Germinal center (tissue), 1 donor: ENCODE data around the gene NTN4.
"Not testable (repeated sequence)": the region's sequence is repeated elsewhere in the genome, so short reads cannot be mapped to it uniquely, and the experiment has no call there.

Experiments used
- DNase-seq: peaks from one replicate; pipeline ENCODE4 v3.0.0; 2012; ENCODE audit warnings: mixed read lengths, low spot score

Gene NTN4

DNA sequence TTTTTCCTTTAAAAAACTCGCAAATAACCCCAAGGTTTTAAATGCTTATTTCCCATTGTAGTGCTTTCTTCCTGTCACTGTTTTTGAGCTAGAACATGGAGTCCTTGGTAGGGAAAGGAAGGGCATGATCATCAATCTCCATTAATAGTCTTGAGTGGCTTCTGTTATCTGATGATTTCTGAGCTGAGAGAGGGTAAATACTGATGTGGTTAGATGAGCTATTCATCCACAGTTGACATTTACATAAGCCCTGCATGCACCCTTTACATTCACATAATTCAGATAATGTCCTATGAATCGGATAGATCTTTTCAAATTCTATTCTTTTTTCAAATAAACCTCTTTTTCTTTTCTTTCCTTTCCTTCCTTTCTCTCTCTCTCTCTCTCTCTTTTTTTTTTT is 81.4 kb downstream of the NTN4 start:
- DNase-seq = no peak

DNA sequence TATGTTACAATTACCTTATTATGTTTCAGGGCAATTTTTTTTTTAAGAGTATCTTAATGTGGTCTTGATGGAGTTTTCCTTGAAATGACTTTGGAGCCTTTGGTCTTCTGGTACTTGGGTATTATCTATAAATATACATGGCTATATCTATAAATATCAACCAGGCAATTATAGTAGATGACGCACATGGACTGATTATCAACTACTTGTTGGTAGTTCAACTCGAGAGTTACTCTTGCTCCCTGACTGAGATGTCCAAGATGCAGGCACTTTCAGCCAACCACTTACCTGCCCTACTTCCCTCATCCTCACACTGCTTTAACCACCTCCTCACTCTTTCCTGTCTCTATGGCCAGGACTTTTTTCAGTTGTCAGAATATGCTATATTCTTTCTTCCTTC is 85.4 kb downstream of the NTN4 start:
- no peak for DNase-seq

DNA sequence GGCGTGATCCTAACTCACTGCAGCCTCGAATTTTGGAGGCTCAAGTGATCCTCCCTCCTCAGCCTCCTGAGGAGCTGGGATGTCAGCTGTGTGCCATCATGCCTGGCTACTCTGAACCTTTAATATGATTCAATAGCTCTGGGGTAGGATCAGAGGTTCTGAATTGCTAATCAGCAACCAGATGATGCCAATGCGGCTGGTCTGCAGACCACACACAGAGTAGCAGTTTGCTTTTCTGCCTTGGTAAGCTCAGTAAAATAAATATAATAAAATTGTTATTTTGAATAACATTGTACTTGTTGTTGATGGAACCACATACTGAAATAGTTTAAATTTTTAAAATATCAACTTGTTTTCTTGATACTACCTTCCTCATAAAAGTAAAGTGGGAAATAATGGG is 86.6 kb downstream of the NTN4 start:
- DNase-seq = no peak

DNA sequence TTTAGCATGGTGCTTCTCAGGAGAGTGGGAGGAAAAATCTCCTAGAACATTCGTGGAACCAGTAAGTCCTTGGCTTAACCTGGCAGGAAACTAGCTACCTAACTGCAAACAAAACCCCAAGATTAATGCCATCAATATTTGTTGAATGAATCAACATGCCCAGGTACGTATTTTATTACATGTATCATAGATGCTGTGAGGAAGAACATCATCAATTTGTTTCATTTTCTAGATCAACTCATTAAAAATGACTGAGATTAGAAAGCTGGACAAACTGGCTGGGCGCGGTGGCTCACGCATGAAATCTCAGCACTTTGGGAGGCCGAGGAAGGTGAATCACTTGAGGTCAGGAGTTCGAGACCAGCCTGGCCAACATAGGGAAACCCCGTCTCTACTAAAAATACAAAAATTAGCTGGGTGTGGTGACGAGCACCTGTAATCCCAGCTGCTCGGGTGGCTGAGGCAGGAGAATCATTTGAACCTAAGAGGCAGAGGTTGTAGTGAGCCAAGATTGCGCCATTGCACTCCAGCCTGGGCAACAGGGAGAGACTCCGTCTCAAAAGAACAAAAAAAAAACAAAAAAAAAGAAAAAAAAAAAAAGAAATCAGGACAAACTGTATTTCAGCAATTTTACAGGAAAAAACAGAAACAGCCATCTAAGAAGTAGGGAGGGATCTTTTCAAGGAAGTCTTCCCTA is 88.7 kb downstream of the NTN4 start:
- DNase-seq = no peak

DNA sequence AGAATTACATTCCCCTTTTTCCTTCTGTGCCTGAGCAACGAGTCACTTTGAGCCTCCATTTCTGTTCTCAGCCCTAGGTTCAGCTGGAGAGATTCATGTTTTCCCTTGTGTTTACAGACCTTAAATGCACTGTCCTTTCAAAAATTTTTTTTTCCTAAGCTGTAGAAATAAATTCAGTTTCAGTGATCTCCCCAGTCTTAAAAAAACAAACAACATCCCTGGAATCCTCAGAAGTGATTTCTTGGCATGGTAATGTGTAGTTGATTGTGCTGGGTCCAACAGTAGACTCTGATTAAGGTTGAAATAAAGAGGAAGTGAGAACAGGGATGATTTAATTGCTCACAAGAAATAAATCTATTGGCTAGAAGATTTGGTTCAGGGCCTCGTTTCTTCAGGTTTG is 89.3 kb downstream of the NTN4 start:
- DNase-seq = no peak

DNA sequence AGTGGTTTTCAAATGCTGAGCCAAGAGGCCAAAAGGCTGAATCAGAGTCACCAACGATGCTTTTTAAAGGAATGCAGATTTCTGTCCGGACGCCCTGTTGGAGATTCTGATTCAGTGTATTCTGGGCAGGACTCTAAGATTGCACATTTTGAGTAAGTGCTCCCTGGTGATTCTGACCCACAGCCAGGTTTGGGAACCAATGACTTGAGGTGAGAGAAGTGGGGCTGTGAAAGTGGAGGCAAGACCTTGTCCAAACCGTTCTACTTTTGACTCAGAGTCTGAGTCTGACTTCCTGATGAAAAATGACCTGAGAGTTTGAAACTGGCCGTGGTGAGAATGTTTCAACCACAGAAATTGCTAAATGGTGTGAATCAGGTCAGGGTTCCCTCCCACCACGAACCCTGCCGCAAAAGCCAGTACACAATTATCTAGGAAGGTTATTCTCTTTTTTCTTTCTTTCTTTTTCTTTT is 90.2 kb downstream of the NTN4 start:
- DNase-seq = no peak

DNA sequence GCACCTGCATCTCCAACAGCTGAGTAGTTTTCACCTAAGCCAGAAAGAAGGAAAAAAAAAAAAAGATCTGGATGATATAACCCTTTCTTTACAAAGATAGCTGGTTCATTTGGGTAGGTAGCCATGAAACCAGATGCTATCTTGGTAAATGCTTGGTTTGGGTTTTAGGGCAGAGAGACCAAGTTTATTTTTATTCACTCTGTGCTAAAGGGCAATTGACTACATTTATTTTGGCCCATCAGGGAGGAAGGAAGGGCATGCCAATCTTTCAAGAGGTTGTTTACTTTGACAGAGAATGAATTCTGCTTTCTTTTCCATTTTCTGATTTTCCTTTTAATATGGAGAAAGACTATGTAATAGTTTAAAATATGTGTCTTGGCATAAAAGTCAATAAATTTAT is 91.0 kb downstream of the NTN4 start:
- no peak for DNase-seq

DNA sequence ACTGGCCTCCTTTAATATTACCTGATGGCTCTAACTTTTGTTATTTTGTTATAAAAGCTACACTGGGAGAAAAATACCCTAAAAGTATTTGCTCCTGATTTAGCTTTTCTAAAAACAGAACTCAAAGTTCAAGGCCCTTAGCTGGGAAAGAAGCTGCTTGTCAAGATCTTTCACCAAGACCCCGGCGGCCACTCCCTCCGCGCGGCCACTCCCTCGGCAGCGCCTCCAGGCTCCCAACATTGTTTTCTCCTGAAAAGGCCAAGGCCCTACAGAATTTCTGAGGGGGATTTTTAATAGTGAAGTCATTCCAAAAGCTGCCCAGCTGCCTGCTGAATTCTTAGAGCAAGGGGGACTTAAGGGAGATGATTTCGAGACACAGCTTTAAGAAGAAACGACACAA is 96.4 kb downstream of the NTN4 start:
- DNase-seq = no peak

DNA sequence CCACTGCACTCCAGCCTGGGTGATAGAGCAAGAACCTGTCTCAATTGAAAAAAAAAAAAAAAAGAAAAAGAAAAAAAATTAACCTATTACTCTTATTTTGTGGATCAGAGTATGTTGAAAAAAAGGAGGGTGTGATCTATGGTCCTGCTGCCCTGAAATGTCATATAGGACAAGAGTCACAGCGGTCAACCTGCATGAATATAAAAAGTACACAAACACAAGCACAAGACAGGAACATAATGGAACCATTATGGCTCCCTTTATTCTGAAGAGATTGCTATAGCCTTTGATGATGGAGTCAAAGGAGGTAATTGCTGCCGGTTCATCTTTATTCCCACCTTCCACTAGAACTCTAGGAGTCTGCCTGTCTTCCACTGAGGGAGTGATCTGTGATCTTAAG is 96.9 kb downstream of the NTN4 start:
- DNase-seq = no peak

DNA sequence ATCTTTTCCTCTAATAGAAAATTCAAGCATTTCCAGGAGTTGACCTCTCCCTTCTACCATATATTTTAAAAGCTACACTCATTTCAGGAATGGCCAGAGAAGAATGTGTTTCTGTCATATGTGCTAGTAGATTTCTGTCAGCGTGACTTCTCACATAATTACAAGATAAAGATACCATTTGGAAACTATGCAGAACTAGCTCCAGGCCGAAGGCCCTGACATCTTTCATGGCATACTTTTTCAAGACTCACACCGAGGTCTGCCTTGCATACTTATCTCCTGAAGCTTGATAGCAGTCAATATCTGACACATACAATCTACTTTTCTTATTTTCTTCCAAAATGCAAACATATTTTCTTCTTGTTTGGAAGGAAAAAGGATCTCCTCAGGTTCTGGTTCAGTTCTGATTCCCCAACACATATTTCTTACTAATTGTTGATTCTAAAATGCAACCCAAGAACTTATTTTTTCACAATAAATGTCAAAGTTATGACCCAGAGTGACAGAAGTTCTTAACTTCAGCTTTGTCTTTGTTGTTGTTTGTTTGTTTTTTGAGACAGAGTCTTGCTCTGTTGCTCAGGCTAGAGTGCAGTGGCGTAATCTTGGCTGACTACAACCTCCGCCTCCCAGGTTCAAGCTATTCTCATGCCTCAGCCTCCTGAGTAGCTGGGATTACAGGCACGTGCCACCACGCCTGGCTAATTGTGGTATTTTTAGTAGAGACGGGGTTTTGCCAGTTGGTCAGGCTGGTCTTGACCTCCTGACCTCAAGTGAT is 99.5 kb downstream of the NTN4 start:
- DNase-seq = no peak

DNA sequence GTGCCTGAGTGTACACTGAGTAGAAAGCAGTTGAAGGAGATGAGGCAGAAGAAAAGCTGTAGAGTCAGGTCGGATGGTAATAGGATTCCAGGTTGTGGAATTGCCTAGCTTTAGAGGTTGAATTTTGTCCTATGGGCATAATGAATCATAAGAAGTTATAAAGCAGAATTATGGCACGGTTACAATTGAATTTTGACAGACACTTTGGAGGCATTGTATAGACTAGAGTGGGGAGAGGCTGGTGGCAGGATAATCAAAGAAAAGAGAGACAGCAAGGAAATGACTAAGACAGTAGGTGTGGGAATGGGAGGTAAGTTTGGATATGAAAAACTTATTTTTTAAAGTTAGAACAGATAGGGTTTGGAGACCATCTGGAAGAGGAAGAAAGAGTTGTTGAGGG is 102.6 kb downstream of the NTN4 start:
- no peak for DNase-seq

DNA sequence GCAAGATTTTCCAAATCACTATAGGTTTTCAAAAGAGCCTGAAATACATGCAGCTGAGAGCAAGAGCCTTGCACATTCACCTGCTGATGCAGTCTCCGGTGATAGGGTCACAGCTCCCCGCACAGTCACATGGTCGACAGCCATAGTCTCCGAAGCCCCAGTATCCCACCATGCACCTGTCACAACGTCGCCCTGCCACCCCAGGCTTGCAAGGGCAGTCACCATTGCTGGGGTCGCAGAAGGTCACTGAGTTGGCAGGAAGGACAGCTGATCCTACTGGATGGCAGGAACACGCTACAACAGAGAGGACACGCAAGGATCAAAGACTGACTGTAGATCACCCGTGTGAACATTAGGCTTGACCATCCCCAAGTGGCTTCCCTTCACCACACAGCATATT is 107.1 kb downstream of the NTN4 start:
- DNase-seq = no peak

DNA sequence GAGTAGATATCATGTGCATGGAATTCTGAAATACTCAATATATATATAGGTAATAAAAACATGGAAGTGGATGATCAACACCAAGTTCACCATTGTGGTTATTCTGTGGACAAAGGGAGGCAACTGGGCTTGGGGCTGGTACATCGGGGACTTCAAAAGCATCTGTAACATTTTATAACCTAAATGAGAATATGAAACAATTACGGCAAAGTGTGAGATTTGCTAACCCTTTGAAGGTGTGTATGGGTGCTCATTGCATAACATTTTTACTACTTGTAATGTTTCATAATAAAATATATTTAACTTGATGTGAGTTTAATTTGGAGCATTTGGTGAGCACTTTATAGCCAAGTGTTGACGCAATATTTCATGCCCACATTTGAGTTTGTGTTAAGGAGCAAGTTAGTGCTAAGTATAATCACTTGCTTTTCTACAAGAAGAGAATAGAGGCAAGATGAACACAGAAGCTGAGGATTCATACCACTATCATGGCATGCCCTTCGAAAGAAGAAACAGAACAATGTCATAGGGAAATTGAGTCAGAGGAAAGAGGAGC is 109.3 kb downstream of the NTN4 start:
- no peak for DNase-seq

DNA sequence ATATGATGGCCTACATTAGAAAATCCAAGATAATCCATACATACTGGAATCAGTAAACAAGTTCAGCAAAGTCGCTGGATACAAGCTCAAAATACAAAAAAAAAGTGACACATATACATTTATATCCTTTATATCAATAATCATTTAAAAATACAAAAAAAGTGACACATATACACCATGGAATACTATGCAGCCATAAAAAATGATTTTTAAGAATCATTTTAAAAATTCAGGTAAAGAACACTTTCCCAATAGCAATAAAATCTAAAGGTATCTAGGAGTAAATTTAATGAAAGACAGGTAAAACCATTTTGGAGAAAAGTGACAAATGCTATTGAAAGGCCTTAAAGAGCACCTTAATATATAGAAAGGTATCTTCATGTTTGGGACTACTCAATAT is 111.9 kb downstream of the NTN4 start:
- DNase-seq = no peak

DNA sequence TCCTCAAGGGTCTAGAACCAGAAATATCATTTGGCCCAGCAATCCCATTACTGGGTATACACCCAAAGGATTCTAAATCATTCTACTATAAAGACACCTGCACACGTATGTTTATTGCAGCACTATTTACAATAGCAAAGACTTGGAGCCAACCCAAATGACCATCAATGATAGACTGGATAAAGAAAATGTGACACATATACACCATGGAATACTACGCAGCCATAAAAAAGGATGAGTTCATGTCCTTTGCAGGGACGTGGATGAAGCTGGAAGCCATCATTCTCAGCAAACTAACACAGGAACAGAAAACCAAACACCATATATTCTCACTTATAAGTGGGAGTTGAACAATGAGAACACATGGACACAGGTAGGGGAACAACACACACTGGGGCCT is 112.8 kb downstream of the NTN4 start:
- not testable (repeated sequence) for DNase-seq

DNA sequence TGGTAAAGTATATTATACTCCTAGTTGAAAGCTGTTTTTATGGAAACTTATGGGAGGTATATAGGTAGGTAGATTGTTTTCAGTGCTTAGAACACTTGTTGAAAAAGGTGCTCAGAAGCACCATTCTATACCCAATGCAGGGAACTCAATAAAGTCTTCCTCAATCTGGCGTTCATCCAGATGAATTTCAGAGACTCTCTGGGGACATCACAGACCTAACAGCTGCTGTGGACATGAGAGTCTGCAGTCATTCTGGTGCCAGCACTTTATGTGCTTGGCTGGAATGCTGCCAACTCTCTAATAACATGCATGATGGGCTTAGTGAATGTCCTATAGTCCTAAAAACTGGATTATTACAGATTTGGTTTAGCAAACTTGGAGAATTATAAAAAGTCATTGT is 115.9 kb downstream of the NTN4 start:
- no peak for DNase-seq

DNA sequence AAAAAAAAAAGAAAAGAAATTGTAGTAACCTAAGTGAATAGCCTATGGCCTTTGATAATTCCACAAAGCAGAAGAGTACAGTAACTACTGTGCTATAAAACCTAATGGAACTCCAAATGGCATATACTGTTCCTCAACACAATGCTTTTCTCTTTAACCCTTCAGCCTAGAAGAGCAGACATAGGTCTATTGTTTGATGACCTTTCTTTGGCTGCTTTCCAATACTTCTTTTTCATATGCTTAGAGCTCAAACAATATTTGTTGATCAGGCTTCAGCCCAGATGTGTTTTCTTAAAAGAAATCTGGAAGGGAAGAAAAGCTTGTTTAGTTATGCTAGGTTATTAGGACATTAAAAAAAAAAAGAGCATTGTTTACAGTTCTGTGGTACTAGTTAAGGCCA is 116.4 kb downstream of the NTN4 start:
- DNase-seq = no peak

DNA sequence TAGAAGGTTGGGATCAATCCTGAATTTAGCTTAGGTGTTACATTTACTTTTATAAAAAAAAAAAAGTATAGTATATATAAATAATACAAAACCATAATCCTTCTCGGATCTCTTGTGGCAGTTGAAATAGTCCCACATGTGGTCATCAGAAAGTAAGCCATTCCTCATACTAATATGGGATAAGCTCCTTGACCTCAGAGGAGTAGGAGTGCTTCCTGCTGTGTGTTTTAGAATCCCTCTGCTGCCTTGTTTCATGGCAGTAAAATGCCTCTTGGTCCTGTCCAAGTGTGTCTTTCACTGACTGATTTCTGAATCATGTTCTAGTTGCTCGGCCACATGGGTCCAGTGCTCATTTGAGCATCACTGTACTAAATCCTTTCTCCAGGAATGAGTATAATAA is 117.0 kb downstream of the NTN4 start:
- no peak for DNase-seq

DNA sequence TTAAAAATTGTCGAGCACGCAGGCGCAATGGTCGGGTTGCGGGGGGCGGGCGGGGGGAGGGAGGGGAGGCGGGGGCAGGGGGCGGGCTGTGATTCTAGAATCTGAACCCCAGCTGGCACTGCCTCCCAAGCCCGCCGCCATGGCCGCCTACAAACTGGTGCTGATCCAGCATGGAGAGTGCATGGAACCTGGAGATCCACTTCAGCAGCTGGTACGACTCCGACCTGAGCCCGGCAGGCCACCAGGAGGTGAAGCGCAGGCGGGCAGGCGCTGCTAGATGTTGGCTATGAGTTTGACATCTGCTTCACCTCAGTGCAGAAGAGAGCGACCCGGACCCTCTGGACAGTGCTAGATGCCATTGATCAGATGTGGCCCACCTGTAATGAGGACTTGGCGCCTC is 118.4 kb downstream of the NTN4 start:
- no peak for DNase-seq

DNA sequence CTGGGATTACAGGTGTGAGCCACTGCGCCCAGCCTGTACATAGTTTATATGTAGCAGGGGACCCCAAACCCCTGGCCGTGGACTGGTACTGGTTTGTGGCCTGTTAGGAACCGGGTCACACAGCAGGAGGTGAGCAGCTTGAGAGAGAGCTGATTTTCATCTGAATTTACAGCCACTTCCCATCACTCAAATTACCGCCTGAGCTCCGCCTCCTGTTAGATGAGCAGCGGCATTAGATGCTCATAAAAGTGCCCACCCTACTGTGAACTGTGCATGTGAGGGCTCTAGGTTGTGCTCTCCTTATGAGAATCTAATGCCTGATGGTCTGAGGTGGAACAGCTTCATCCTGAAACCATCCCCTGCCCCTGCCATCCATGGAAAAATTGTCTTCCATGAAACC is 119.3 kb downstream of the NTN4 start:
- DNase-seq = no peak

DNA sequence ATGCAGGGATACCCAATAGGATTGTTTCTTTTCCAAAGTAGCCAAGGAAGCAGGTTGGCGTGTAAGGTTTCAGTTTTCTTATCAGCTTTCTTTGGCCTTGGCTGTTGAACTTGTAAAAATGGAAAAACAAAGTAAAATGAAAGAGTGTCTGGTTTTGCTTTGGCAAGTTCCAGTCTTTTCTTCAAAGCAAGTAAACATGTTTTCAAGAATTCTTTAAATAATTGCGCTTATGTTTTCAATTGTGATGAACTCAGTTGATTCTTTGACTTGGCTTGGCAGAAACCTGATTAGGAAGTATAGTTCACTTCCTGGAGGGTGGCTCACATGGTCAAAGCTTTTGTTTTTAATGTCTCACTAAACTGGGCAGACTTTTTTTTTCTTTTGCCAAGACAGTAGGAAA is 127.0 kb downstream of the NTN4 start:
- no peak for DNase-seq

DNA sequence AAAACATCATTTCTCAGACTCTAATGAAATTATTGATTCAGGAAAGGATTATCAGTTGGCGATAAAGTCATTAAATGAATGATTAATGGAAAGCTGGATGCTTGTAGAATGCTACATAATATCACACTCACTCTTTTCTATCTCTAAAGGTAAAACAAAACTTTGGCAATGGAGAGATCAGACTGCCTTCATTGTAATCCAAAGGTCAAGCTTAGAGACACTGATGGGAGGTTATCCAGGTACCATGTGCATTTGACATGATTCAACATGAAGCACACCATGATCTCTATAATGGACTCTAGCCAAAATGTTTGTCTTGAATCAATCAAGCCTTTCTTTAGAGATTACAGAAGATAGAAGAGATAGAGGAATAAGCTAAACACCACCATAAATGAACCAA is 129.2 kb downstream of the NTN4 start:
- DNase-seq = no peak

DNA sequence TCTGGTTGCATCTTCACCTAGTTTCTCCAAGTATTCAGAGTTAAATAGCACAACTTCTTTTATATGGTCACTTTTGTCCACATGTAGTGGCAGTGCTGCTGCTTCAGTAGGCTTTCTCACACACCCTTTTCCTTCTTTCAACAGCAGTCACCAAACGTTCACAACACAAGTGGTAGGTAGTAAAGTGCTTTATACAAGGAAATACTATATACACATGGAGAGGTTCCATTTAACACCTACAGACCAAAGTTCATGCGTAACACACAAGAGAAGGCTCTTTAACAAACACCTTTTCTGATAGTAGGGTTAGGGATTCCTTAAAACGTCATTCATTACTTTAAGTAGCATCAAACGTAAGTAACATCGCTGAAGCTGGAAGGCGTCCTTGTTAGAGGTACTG is 132.2 kb downstream of the NTN4 start:
- no peak for DNase-seq

DNA sequence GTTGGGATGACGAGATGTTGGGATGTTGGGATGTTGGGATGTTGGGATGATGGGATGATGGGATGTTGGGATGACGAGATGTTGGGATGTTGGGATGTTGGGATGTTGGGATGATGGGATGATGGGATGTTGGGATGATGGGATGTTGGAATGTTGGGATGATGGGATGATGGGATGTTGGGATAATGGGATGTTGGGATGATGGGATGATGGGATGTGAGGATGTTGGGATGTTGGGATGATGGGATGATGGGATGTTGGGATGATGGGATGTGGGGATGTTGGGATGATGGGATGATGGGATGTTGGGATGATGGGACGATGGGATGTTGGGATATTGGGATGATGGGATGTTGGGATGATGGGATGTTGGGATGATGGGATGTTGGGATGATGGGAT is 135.9 kb downstream of the NTN4 start:
- not testable (repeated sequence) for DNase-seq
